ENCODE results near the gene FAM199X.

Gene FAM199X

GRCh38 chrX:104165894-104166734, at the start of gene FAM199X:
FAM199X (plus strand) TSS chrX:104166453; CDS start chrX:104166786, 333 bp downstream.
- DNase-seq, result peak; percentile 93

GRCh38 chrX:104117759-104118158, 48.5 kb upstream of the FAM199X start:
- DNase-seq, result no peak

GRCh38 chrX:104118765-104119164, 47.5 kb upstream of the FAM199X start:
- DNase-seq, result peak; percentile 57

DNA sequence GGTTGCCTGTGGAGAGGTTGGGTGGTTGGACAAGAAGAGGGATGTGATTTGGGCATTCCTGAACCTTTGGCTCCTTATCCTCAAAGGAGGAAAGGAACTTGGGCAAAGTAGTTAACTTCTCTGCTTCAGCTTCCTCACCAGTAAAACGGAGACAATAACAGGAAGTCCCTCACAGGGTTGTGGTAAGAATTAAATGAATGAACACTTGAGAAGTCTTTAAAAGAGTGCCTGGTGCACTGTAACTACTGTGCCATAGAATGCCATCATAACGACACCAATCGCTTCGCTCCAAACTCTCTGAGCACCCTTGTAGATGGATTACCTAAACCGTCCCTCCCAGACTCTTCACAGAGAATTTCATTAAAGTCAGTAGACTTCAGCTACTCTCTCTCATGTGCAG, 43.4 kb upstream of the FAM199X start:
- no peak for DNase-seq

GRCh38 chrX:104126856-104127255, 39.4 kb upstream of the FAM199X start:
- no peak for DNase-seq

DNA sequence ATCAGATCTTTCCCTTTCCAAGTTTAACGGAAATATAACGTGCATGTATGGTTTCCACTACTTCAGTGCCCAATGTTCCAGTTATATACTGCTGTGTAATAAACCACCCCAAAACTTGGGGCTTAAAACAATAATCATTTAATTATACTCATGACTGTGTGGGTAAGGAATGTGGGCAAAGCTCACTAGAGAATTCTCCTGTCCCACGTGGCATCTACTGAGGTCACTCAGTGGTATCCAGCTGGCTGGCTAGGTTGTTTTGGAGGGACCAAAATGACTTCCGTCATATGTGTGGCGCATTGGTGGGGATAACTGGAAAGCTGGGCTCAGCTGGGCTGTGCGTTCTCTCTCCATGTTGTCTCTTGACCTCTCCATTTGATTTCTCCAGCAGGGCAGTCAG, 35.4 kb upstream of the FAM199X start:
- no peak for DNase-seq

- DNase-seq, result no peak
These were observed 31.5 kb upstream of the FAM199X start for GRCh38 chrX:104134583-104135261.

DNA sequence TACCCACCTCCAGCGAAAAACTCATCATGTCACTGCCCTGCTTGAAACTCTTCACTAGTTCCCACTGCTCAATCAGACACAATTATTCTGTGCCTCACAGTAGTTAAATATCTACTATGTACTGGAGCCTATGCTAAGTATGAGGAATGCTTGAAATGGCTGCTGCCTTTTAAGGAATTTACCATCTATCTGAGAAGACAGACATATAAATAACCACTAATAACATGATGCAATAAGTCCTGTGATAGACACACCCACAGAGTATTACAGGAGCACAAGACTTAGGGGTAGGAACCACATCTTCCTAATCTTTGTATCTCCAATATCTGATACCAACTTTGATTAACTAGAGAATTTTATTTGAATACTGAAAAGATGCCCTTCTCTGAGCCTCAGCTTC, 30.6 kb upstream of the FAM199X start:
- no peak for DNase-seq

GRCh38 chrX:104136241-104137019, 29.8 kb upstream of the FAM199X start:
- DNase-seq, result peak; percentile 86

GRCh38 chrX:104137496-104137895, 28.8 kb upstream of the FAM199X start:
- peak; percentile 32 for DNase-seq

DNA sequence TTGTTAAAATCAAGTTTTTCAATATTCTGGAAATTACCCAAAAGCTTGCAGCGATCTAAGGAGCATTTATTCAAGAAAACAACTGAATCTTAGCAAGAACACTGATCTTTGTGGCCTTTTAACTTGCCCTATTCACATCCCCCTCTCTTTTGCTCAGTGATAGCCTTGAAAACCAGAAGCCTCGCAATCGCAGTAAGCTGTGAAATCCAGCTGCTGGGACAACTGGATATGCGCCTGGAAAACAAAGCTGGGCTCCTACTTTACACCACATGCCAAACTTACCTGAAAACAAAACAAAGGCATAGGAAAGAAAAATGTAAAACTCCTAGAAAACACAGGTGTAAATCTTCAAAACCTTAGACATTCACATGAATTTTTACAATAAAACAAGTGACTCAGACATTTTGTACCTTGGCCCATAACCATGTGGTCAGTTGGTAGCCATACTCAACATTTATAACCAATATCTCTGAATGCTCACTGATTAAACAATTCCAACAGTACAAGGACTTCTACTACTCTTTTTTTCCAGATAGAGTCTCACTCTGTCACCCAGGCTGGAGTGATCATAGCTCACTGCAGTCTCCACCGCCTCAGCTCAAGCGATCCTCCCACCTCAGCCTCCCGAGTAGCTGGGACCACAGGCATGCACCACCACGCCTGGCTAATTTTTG, 25.0 kb upstream of the FAM199X start:
- DNase-seq, result no peak

DNA sequence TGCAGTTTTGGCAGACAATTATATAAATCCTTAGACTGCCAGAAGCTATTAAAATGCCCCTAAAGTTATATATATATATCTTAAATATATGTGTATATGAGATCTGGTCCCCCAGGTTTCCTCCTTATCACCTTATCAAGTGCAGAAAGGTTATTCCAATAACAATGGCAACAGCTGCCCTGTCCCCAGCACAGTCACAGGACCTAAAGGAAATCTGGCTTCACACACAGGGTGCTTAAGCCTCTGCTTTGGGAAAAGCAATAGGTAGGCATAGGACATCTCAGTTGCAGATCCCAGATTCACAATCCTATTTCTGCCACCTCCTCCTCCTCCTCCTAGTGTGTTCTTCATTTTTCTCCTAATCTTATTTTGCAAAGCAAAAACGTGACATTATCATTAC, 15.2 kb upstream of the FAM199X start:
- DNase-seq, result no peak

DNA sequence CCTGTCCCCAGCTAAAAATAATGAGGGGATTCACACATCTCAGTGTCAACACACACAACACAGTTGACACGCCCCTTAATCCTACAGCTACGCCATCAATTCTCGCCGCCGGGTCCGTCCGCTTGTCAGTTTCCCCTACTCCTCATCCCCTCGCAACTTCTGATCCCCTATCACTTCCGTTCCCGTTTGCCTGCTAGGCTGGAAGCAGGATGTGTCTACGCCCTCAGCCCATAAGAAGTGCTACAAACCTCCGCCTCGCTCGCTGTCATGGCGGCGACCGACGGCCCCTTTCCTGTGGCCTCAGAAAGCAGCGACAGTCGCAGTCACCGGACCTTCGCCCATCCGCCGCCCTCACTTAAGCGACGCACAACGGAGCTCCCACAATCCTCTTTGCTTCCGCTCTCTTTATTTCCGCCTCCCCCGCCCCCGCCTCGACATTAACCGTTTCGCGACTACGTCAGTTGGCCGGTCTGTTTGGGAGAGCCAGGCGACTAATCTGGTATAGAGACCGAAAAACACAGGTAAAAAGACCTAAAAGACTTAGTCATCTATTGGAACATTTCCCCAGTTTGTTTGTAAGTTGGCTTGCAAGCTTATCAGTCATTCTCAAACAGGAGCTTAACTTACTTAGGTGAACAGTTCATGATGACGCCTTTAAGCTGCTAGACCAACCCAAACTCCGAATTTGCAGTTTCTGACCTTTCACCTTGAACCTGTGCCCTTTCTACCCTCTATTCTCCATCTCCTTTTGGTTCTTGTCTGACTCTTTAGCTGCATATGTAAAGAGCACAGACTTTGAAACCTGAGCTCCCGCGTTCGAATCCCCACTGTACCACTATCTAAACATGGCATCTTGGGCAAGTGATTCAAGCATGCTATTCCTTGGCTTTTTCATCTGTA, 9.4 kb upstream of the FAM199X start, which contains the start of gene SLC25A53:
SLC25A53 (minus strand) TSS at position 380 of the 900 bp plus-strand sequence. CDS start 51,752 bp downstream, outside the sequence.
- DNase-seq, result peak; percentile 92

- DNase-seq, result peak; percentile 31
These were observed 633 bp downstream of the FAM199X start for GRCh38 chrX:104166735-104167436.

DNA sequence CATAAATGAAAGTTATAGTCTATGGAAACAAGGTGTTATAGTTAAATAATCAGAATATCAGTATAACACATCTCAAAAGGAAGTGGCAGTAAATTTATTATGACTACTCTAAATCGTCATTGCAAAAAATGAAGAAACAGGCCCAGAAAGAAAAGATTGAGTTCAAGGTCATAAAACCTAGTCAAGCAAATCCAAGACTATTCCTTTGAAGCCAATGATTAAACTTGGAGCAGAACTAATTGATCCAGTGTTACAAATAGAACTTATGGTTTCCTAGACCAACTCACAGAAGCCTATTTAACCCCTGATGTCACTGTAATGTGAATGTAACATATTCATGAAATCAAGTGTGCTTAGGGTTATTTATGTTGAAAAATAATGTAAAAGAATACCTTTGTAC, 1.9 kb downstream of the FAM199X start:
- DNase-seq, result no peak

GRCh38 chrX:104172121-104172520, 5.9 kb downstream of the FAM199X start:
- no peak for DNase-seq

DNA sequence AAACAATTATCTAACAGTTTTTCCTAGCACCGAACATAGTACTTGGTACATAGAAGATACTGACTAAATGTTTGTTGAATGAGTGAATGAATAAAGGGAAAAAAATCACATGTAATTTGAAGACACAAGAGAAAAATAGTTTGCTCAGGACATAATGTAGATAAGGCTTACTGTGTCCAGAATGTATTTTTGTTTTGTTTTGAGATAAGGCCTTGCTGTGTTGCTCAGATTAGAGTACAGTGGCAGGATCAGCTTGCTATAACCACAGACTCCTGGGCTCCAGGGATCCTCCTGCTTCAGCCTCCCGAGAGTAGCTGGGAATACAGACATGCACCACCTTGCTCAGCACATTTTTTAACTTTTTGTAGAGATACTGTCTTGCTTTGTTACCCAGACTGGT, 6.5 kb downstream of the FAM199X start:
- no peak for DNase-seq

GRCh38 chrX:104173841-104174240, 7.6 kb downstream of the FAM199X start:
- DNase-seq, result no peak

- no peak for DNase-seq
These were observed 17.4 kb downstream of the FAM199X start for GRCh38 chrX:104183685-104184084.

- DNase-seq, result no peak
These were observed 21.7 kb downstream of the FAM199X start for GRCh38 chrX:104187931-104188330.

DNA sequence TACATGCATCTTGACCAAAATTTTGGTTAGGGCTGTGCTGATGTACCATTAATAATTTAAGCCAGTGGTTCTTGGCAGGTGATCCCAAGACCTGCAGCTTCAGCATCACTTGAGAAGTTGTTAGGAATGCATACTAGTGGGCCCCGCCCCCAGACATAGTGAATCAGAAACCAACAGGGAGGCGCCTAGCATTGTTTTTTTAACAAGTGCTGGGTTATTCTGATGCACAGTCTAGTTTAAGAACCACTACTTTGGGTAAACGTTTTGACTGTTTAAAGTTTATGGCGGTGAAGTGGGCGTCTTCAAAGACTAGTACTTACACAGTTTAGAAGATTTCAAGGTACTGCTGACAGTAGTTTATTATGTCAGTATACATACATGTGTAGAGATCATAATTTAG, 23.6 kb downstream of the FAM199X start:
- no peak for DNase-seq
